Measurements from ENCODE around the gene MCF2L. TPM values are rescaled to one million over a fixed set of nuclear protein-coding genes. Genes with fewer than 3 reads are reported as not detected.
A peak's percentile ranks its signal among the peaks of the same experiment; 100 is the strongest.

The MCF2L gene
- total RNA-seq, 1 donor from 2014 or later = 5.6 TPM

GRCh38 chr13:113137691-113138298, 168.8 kb downstream of the MCF2L start:
- peaks cover 41% of the 10 kb centered on the region for H3K27me3 Mint-ChIP-seq (ENCODE audit: unreplicated experiment)
- H3K27ac Mint-ChIP-seq (ENCODE audit: unreplicated experiment) = no peak overlapping the region

GRCh38 chr13:113138792-113139551, 170.0 kb downstream of the MCF2L start:
- TF ChIP-seq CTCF (IDR thresholded peaks at IDR 0.05) = no peak
- Mint-ChIP-seq H3K4me1 (ENCODE audit: unreplicated experiment) (no peaks in the 10 kb centered on the region), H3K27ac (ENCODE audit: unreplicated experiment) (no peak overlapping the region), H3K4me3 (ENCODE audit: unreplicated experiment) (no peak overlapping the region), H3K9me3 (ENCODE audit: unreplicated experiment) (no peaks in the 10 kb centered on the region), H3K27me3 (ENCODE audit: unreplicated experiment) (peaks cover 29% of the 10 kb centered on the region), H3K36me3 (ENCODE audit: unreplicated experiment) (no peaks in the 10 kb centered on the region)
- peak; percentile 40 for DNase-seq (ENCODE audit: extremely low spot score, unreplicated experiment)

More at GRCh38 chr13:113137691-113138298, 168.8 kb downstream of the MCF2L start:
- Mint-ChIP-seq H3K36me3 (ENCODE audit: unreplicated experiment) (no peaks in the 10 kb centered on the region), H3K9me3 (ENCODE audit: unreplicated experiment) (no peaks in the 10 kb centered on the region), H3K4me1 (ENCODE audit: unreplicated experiment) (no peaks in the 10 kb centered on the region), H3K4me3 (ENCODE audit: unreplicated experiment) (no peak overlapping the region)
- DNase-seq (ENCODE audit: extremely low spot score, unreplicated experiment) = peak; percentile 42
- TF ChIP-seq CTCF (IDR thresholded peaks at IDR 0.05) = no peak

GRCh38 chr13:113139577-113139976, 170.6 kb downstream of the MCF2L start:
- Mint-ChIP-seq H3K4me3 (ENCODE audit: unreplicated experiment) (no peak overlapping the region), H3K4me1 (ENCODE audit: unreplicated experiment) (no peaks in the 10 kb centered on the region), H3K9me3 (ENCODE audit: unreplicated experiment) (no peaks in the 10 kb centered on the region), H3K36me3 (ENCODE audit: unreplicated experiment) (no peaks in the 10 kb centered on the region), H3K27ac (ENCODE audit: unreplicated experiment) (no peak overlapping the region), H3K27me3 (ENCODE audit: unreplicated experiment) (peaks cover 23% of the 10 kb centered on the region)
- peak; percentile 10 for DNase-seq (ENCODE audit: extremely low spot score, unreplicated experiment)
- no peak for TF ChIP-seq CTCF (IDR thresholded peaks at IDR 0.05)

GRCh38 chr13:113140677-113141600, 171.9 kb downstream of the MCF2L start:
- Mint-ChIP-seq H3K27ac (ENCODE audit: unreplicated experiment) (no peak overlapping the region), H3K9me3 (ENCODE audit: unreplicated experiment) (no peaks in the 10 kb centered on the region), H3K4me3 (ENCODE audit: unreplicated experiment) (no peak overlapping the region), H3K36me3 (ENCODE audit: unreplicated experiment) (no peaks in the 10 kb centered on the region), H3K4me1 (ENCODE audit: unreplicated experiment) (no peaks in the 10 kb centered on the region), H3K27me3 (ENCODE audit: unreplicated experiment) (peaks cover 16% of the 10 kb centered on the region)
- no peak for DNase-seq (ENCODE audit: extremely low spot score, unreplicated experiment)
- no peak for TF ChIP-seq CTCF (IDR thresholded peaks at IDR 0.05)

All from osteocyte (in vitro differentiated cells).